GM19328 (cell line): ENCODE measurements around the gene RBBP8NL.

Experiments
- ATAC-seq: cut with Tn5 transposase; IDR thresholded peaks from one replicate; pipeline ENCODE4 v1.9.1; 2021; ENCODE audit warnings: mild to moderate bottlenecking, moderate library complexity; ENCODE audit not compliant: unreplicated experiment

Gene RBBP8NL

DNA sequence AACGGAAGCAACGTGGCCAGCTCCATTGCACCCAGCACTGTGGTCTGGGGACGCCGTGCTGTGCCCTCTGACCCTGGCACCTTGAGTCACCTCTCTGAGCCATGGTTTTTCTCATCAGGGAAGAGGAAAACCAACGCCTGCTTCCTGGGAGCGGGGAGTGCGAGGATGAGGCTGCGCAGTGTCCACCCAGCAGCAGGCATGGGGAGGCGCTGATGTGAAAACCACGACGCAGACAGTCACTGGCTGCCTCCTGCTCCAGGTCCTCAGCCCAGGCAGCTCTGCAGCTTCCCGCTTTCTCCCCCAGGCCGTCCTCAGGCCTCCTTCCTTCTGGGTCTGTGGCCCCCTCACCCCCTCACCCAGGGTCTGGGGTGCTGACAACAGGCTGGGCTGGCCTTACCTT lies 34.5 kb upstream of the RBBP8NL start:
- no peak for ATAC-seq

- no peak for ATAC-seq
Measured at GRCh38 chr20:62461157-62461556, 33.8 kb upstream of the RBBP8NL start.

GRCh38 chr20:62460678-62461077 lies 33.3 kb upstream of the RBBP8NL start:
- no peak for ATAC-seq

DNA sequence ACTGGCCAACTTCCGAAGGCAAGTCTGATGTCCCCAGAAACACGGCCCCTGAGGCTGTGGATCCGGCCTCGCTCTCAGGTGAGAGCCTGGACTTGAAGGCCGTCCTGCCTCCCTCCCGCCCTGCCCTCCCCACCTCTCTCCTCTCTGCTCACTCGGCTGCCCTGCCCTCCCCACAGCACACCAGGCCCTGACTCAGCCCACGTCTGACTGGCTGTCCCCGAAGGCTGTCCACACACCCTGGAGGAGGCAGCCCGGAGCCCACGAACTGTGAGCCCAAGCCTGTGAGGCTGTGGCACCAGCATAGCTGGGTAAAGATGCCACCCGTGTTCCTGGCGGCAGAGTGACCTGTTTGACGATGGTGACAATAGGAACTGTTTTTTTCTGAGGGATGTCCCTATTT lies 32.1 kb upstream of the RBBP8NL start:
- no peak for ATAC-seq

DNA sequence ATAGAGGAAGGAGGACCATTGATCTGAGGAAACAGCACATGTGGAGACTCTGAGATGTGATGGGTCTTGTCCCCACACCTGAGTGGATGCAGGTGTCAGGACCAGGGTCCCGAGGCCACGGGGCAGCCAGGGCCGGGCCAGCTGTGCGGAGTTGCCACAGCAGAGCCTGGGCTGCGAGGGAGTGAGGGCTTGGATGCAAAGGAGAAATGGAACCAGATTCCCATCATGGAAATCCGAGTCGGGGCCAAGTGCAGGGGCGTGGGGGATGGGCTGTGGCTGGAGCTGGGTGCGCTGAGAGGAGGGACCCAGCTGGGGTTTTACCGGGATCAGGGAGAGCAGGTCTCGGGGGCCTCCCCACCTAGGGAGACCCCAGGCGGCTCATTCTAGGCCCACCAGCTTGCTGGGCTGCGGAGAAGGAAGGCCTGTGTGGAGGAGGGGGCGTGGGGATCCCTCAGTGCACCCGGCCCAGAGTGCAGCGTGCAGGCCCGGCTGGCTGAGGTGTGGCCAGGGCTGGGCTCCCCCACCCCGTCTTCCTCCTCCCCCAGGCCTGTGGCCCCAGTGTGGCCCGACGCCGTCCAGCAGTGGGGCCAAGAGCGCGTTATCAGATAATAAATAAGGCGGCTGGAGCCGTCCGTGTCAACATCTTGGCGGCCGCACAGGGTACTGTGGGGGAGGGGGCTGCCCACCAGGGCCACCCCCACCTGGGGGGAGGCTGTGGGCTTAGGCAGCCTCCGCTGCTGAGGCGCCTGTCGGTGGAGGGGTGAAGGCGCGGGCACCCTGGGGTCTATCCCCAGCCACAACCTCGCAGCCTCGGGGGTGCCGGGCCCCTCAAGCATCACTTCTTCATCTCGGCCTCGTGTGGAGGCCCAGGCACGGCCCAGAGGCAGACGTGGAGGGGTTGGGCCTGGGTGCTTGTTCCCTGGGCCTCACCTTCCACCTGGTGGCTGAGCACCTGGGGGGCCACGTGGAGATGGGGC lies 31.2 kb upstream of the RBBP8NL start:
- ATAC-seq: no peak

- ATAC-seq: no peak
Measured at GRCh38 chr20:62457831-62458230, 30.5 kb upstream of the RBBP8NL start.

GRCh38 chr20:62457098-62457497 lies 29.8 kb upstream of the RBBP8NL start:
- ATAC-seq: no peak

DNA sequence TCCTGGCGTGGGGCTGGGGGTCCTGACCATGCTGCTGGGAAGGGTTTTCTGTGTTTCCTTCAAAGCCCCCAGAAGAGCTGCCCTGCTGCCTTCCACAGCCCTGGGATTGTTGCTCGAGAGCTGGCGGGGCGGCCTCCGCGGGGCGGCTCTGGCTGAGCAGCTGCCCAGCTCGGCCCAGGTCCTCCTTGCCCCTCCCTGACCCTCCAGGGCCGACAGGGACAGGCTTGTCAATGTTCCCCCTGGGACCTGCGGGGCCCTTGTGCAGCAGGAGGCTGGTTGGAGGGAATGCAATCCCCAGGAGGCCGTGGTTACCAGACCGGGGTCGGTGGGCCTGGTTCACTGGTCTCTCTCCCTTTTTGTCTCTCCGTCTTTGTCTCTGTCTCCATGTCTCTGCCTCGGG lies 28.6 kb upstream of the RBBP8NL start:
- no peak for ATAC-seq

GRCh38 chr20:62454904-62455636 lies 27.7 kb upstream of the RBBP8NL start:
- ATAC-seq: no peak

- no peak for ATAC-seq
Measured at GRCh38 chr20:62453186-62453808, 26.0 kb upstream of the RBBP8NL start.

DNA sequence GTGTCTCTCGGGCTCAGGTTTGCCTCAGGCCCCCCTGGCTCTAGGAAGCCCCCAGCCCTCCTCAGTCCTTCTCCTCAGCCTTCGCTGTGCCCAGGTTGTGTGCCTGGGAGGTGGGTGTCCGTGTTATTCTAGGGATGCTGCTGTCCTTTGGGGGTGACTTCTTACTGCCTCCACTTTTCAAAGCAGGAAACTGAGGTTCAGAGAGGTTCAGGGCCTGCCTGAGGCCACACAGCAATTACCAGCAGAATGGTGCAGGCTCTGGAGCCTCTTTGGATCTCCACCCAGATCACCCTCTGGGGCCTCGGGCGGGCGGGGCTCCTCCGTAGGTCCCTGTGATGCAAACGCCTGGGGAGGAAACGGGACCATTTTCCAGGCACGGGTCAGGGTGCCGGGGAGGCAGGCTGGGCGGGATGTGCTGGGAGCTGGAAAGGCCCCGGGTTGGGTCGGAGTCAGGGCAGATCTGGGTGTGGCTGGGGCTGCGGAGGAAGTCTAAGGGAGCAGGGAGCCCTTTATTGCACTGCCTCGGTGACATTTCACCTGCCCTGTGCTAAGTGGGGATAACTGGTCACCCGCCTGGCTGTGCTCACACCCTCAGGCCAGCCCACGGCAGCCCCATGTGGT lies 25.2 kb upstream of the RBBP8NL start:
- no peak for ATAC-seq

- ATAC-seq: no peak
Measured at GRCh38 chr20:62451970-62452369, 24.6 kb upstream of the RBBP8NL start.

GRCh38 chr20:62451156-62451767 lies 23.9 kb upstream of the RBBP8NL start:
- ATAC-seq: no peak

DNA sequence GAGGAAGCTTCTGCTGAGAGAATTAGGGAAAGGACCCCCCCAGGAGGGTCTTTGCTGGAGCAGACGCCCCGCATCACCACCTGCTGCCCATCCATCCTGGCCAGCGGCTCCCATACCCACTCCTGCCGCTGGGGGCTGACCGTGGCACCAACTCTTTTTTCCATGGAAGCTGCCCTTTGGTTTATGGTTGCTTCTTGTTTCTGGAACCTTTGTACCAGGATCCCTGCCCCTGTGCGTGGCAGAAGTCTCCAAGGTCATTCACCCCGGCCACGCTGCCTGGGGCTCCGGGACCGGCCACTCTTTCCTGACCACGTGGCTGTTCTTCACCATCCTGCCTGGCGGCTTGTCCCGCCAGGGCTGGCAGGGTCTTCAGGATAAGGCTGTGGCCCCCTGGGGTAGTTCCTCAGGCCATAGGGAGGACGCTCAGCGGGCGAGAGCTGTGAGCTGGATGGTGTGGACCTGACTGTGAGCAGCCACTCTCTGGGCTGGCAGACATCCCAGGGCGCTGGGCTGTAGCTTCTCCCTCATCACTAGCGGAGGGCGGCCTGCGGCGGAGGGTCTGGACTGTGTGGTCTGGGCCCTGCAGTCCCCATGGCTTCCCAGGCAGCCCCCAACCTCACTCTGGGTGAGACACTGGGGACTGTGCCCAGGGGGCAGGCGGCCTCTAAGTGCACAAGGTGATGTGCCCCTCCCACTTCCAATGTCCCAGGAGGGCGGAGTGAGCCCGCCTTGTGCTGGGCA lies 22.8 kb upstream of the RBBP8NL start:
- no peak for ATAC-seq

GRCh38 chr20:62448788-62449187 lies 21.4 kb upstream of the RBBP8NL start:
- ATAC-seq: no peak

- ATAC-seq: no peak
Measured at GRCh38 chr20:62448038-62448437, 20.7 kb upstream of the RBBP8NL start.

DNA sequence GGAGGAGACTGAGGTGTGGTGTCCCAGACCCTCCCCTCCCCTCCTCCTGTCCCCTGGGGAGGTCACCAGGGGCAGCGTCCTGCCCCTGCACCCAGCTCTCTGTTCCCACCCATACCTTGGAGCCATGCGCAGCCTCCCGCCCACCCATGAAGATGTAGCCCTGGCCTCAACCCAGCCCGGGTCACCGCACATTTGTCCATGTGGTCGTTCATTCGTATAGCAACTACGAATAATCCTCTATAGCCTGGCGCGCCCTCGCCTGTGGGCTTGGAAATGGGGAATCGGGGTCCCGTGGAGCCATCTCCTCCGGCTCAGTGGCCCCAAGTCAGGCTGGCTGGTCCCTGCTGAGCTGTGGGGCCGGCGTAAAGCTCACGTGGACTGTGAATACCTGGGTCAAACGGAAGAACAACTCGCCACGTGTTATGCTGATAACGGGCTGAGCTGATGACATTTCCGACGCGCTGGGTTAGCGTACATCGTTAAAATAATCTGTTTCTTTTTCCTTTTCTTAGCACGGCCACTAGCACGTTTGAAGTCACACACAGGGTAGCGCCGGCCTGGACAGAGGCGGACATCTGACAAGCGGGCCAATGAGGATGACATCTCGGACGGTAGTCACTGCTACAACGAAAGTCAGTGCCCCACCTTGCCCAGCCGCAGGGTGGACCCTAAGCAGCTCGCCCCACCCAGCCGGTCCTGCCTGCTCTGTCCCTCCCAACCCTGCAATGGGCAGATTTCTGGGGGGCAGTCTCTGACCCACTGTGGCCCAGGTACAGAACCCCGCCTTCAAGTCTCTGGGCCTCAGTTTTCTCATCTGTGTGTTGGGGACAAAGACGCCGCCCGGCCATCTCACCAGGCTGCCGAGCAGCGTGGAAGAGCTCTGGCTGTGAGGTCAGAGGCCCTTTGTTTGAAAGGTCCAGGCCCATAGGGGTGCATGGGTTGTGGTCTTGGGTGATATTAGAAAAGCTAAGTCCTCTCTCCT lies 19.8 kb upstream of the RBBP8NL start:
- no peak for ATAC-seq

GRCh38 chr20:62446481-62446880 lies 19.1 kb upstream of the RBBP8NL start:
- ATAC-seq: no peak
